ENCODE data around the gene TSPAN9. TPM values are rescaled to one million over a fixed set of nuclear protein-coding genes. Genes with fewer than 3 reads are reported as not detected.

TSPAN9 gene
- total RNA-seq, 1 experiment from 2014 or later: 13.2 TPM

DNA sequence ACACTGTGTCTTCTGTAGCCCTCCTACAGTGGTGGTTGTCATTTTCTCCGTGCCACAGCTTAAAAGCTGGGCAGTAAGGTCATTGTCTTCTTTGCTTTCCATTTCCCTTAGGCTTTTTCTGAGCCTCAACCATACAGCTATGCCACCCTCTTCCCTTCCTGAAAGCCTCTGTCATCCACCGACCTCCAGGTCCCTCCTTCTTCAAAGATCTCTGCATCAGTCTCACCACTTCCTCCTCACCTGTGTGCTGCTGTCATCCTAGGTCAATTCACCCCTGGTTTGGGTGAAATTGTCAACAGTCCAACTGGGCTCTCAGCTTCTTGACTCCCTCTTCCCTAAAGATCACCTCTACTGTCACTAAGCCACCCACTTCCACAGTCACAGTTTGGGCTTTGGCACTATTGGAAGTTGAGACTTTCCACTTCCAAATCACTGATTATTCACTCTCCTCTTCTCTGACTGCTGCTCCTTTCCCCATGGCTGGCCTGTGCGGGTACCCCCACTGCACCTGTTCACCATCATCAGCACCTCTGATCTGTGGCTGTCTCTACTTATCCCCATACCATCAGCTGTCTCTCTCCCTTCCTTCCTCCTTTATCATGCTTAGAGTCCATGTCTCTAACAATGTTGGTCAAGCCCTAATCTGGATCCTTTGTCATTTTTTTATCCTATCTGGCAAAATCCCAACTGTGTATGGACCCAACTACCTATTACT, 15.5 kb upstream of the TSPAN9 start:
- no peak for ATAC-seq
- ChIA-PET RAD21 (ENCODE audit: low non-redundant PET in 1 of 2, low total read pairs in 2 of 2, uncharacterized antibody in 2 of 2, unreplicated experiment in 2 of 2) (no interaction called here), CTCF (interaction anchor here (1.8 kb wide), 1 partner anchor 12 kb away, joined by 6 read pairs; no protein-coding TSS in a partner anchor), POLR2A (no interaction called here)
- Histone ChIP-seq H4K20me1 (ENCODE audit: insufficient read depth) (no peaks in the 10 kb centered on the region), H3K79me2 (ENCODE audit: insufficient read depth, low read length) (no peaks in the 10 kb centered on the region), H3K36me3 (ENCODE audit: control insufficient read depth in 1 of 2, insufficient read depth in 2 of 2, low read length in 2 of 2) (no peaks in the 10 kb centered on the region), H3K27me3 (ENCODE audit: insufficient read depth, low read length) (peaks cover 8% of the 10 kb centered on the region; the same call in 1 of the 2 replicates), H3K4me1 (ENCODE audit: control insufficient read depth in 1 of 2, insufficient read depth in 2 of 2, low read length in 2 of 2) (peaks cover 10 to 12% of the 10 kb centered on the region in 2 experiments), H3K9me3 (ENCODE audit: control insufficient read depth in 1 of 2, insufficient read depth in 1 of 2, low read depth in 1 of 2, low read length in 2 of 2) (peaks cover 0 to 5% of the 10 kb centered on the region in 2 experiments; a peak in 1 of 4 replicates), H3K27ac (ENCODE audit: low read depth, low read length) (no peak overlapping the region), H2AFZ (ENCODE audit: low read depth, low read length, poor library complexity, severe bottlenecking) (no peak overlapping the region), H3K4me3 (replicated peaks in 1 of 2; ENCODE audit: low read depth in 1 of 2, low read length in 2 of 2) (no peak overlapping the region), H3K9me2 (ENCODE audit: insufficient read depth) (no peaks in the 10 kb centered on the region), H3K4me2 (ENCODE audit: low read length) (no peak overlapping the region), H3K9ac (ENCODE audit: low read length) (no peak overlapping the region)
- TF ChIP-seq ELF1 (IDR thresholded peaks at IDR 0.05; ENCODE audit: borderline replicate concordance, low read depth): no peak
- TF ChIP-seq CEBPB (IDR thresholded peaks at IDR 0.05; ENCODE audit: low read depth): no peak
- TF ChIP-seq, protein P1, sequence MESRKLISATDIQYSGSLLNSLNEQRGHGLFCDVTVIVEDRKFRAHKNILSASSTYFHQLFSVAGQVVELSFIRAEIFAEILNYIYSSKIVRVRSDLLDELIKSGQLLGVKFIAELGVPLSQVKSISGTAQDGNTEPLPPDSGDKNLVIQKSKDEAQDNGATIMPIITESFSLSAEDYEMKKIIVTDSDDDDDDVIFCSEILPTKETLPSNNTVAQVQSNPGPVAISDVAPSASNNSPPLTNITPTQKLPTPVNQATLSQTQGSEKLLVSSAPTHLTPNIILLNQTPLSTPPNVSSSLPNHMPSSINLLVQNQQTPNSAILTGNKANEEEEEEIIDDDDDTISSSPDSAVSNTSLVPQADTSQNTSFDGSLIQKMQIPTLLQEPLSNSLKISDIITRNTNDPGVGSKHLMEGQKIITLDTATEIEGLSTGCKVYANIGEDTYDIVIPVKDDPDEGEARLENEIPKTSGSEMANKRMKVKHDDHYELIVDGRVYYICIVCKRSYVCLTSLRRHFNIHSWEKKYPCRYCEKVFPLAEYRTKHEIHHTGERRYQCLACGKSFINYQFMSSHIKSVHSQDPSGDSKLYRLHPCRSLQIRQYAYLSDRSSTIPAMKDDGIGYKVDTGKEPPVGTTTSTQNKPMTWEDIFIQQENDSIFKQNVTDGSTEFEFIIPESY (IDR thresholded peaks at IDR 0.05; ENCODE audit: extremely low read depth, insufficient replicate concordance, low read length): no peak
- no peak for TF ChIP-seq JUND (IDR thresholded peaks at IDR 0.05)
- no peak for TF ChIP-seq EZH2 (IDR thresholded peaks at IDR 0.05)
- TF ChIP-seq, protein P2, sequence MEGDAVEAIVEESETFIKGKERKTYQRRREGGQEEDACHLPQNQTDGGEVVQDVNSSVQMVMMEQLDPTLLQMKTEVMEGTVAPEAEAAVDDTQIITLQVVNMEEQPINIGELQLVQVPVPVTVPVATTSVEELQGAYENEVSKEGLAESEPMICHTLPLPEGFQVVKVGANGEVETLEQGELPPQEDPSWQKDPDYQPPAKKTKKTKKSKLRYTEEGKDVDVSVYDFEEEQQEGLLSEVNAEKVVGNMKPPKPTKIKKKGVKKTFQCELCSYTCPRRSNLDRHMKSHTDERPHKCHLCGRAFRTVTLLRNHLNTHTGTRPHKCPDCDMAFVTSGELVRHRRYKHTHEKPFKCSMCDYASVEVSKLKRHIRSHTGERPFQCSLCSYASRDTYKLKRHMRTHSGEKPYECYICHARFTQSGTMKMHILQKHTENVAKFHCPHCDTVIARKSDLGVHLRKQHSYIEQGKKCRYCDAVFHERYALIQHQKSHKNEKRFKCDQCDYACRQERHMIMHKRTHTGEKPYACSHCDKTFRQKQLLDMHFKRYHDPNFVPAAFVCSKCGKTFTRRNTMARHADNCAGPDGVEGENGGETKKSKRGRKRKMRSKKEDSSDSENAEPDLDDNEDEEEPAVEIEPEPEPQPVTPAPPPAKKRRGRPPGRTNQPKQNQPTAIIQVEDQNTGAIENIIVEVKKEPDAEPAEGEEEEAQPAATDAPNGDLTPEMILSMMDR (IDR thresholded peaks at IDR 0.05 in 2 of 3, conservative IDR thresholded peaks at IDR 0.05 in 1 of 3; ENCODE audit: borderline replicate concordance in 1 of 3, insufficient read depth in 1 of 3, low read depth in 2 of 3, low read length in 2 of 3): no peak
- no peak for TF ChIP-seq SIN3A (IDR thresholded peaks at IDR 0.05; ENCODE audit: low read depth)
- no peak for TF ChIP-seq POLR2AphosphoS5 (IDR thresholded peaks at IDR 0.05; ENCODE audit: low read depth, low read length)
- TF ChIP-seq EGR1 (IDR thresholded peaks at IDR 0.05; ENCODE audit: low read depth): no peak
- TF ChIP-seq TCF7L2 (IDR thresholded peaks at IDR 0.05; ENCODE audit: borderline replicate concordance, extremely low read depth, insufficient read depth, insufficient read length): no peak
- TF ChIP-seq SP1 (IDR thresholded peaks at IDR 0.05; ENCODE audit: low read depth): no peak
- TF ChIP-seq CBX3 (IDR thresholded peaks at IDR 0.05; ENCODE audit: low read depth): no peak
- no peak for TF ChIP-seq POLR2A (IDR thresholded peaks at IDR 0.05; ENCODE audit: borderline replicate concordance, extremely low read depth, insufficient read depth, insufficient read length)
- TF ChIP-seq, protein P3, sequence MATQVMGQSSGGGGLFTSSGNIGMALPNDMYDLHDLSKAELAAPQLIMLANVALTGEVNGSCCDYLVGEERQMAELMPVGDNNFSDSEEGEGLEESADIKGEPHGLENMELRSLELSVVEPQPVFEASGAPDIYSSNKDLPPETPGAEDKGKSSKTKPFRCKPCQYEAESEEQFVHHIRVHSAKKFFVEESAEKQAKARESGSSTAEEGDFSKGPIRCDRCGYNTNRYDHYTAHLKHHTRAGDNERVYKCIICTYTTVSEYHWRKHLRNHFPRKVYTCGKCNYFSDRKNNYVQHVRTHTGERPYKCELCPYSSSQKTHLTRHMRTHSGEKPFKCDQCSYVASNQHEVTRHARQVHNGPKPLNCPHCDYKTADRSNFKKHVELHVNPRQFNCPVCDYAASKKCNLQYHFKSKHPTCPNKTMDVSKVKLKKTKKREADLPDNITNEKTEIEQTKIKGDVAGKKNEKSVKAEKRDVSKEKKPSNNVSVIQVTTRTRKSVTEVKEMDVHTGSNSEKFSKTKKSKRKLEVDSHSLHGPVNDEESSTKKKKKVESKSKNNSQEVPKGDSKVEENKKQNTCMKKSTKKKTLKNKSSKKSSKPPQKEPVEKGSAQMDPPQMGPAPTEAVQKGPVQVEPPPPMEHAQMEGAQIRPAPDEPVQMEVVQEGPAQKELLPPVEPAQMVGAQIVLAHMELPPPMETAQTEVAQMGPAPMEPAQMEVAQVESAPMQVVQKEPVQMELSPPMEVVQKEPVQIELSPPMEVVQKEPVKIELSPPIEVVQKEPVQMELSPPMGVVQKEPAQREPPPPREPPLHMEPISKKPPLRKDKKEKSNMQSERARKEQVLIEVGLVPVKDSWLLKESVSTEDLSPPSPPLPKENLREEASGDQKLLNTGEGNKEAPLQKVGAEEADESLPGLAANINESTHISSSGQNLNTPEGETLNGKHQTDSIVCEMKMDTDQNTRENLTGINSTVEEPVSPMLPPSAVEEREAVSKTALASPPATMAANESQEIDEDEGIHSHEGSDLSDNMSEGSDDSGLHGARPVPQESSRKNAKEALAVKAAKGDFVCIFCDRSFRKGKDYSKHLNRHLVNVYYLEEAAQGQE (IDR thresholded peaks at IDR 0.05; ENCODE audit: low read depth): no peak
- TF ChIP-seq YY1 (IDR thresholded peaks at IDR 0.05; ENCODE audit: extremely low read depth, insufficient replicate concordance, low read depth, low read length): no peak
- no peak for TF ChIP-seq FOSL1 (IDR thresholded peaks at IDR 0.05; ENCODE audit: low read depth)
- no peak for DNase-seq (ENCODE audit: low read depth, low spot score)
- BruUV-seq (replicated peaks): no TSS peak
- intact Hi-C loops (cut with micrococcal nuclease): no loop called here

All from HCT116 (cell line).